HepG2 (cell line): ENCODE results near the gene MAPK9. TPM values are rescaled to one million over a fixed set of nuclear protein-coding genes. Genes with fewer than 3 reads are reported as not detected.

Experiments used
- AKAP8 ChIP-seq: sonication (generic); formaldehyde crosslinking; IDR thresholded peaks from 2 replicates; pipeline ENCODE4 v1.5.1; 2020; ENCODE audit warnings: mild to moderate bottlenecking, missing genetic modification reagents
- BRD4 ChIP-seq: sonication (generic); formaldehyde crosslinking; IDR thresholded peaks from 2 replicates; pipeline ENCODE4 v1.4.0; 2020; ENCODE audit warnings: missing genetic modification reagents
- CSRNP2 ChIP-seq: sonication (generic); formaldehyde crosslinking; conservative IDR thresholded peaks from 2 replicates; pipeline ENCODE4 v1.8.0; 2022; ENCODE audit warnings: low read depth, missing genetic modification reagents
- GATAD1 ChIP-seq: IDR thresholded peaks from 2 replicates; pipeline ENCODE4 v1.6.1; 2016; ENCODE audit warnings: missing genetic modification reagents, missing compliant biosample characterization
- KDM2A ChIP-seq: sonication (generic); formaldehyde crosslinking; IDR thresholded peaks from 2 replicates; pipeline ENCODE4 v1.4.0; 2020; ENCODE audit warnings: low read depth, missing genetic modification reagents, borderline replicate concordance
- MAX ChIP-seq: IDR thresholded peaks from 2 replicates; pipeline ENCODE4 v1.6.1; 2012; ENCODE audit warnings: inconsistent platforms
- MXI1 ChIP-seq: IDR thresholded peaks from 3 replicates; pipeline ENCODE4 v1.6.1; 2012; ENCODE audit warnings: low read depth, low read length, inconsistent platforms, borderline replicate concordance
- MYPOP ChIP-seq: sonication (generic); formaldehyde crosslinking; IDR thresholded peaks from 2 replicates; pipeline ENCODE4 v1.8.1; 2023; ENCODE audit warnings: mild to moderate bottlenecking, moderate library complexity, missing genetic modification reagents
- NFKB2 ChIP-seq: sonication (generic); formaldehyde crosslinking; IDR thresholded peaks from 2 replicates; pipeline ENCODE4 v1.4.0; 2020; ENCODE audit warnings: missing genetic modification reagents, borderline replicate concordance
- NFKBIZ ChIP-seq: IDR thresholded peaks from 2 replicates; pipeline ENCODE4 v1.6.1; 2018; ENCODE audit warnings: missing genetic modification reagents, missing compliant biosample characterization
- NRL ChIP-seq: sonication (generic); formaldehyde crosslinking; IDR thresholded peaks from 2 replicates; pipeline ENCODE4 v1.5.0; 2020; ENCODE audit warnings: missing genetic modification reagents, mild to moderate bottlenecking, moderate library complexity, borderline replicate concordance
- REST ChIP-seq, 2 experiments: IDR thresholded peaks; 2 replicates each; pipeline ENCODE4 v1.6.1; 2011 to 2012; ENCODE audit warnings: low read length in 2 of 2, borderline replicate concordance in 1 of 2, low read depth in 1 of 2, mild to moderate bottlenecking in 1 of 2, moderate library complexity in 1 of 2
- SAP130 ChIP-seq: IDR thresholded peaks from 2 replicates; pipeline ENCODE4 v1.6.1; 2016; ENCODE audit warnings: low read depth
- TGIF2 ChIP-seq: IDR thresholded peaks from 2 replicates; pipeline ENCODE4 v1.6.1; 2016; ENCODE audit warnings: control low read depth, missing compliant biosample characterization
- YEATS4 ChIP-seq: sonication (generic); formaldehyde crosslinking; IDR thresholded peaks from 2 replicates; pipeline ENCODE4 v1.4.0; 2020; ENCODE audit warnings: missing genetic modification reagents, borderline replicate concordance
- ZNF282 ChIP-seq: fragments of 450-650 bp; IDR thresholded peaks from 2 replicates; pipeline ENCODE4 v1.6.1; 2018; ENCODE audit not compliant: partially characterized antibody
- ZNF678 ChIP-seq: sonication (generic); formaldehyde crosslinking; IDR thresholded peaks from 2 replicates; pipeline ENCODE4 v1.4.0; 2020; ENCODE audit warnings: mild to moderate bottlenecking, missing genetic modification reagents
- ZNF687 ChIP-seq: sonication (generic); formaldehyde crosslinking; IDR thresholded peaks from 2 replicates; pipeline ENCODE4 v1.5.1; 2020; ENCODE audit warnings: mild to moderate bottlenecking, missing genetic modification reagents, moderate library complexity
- polyA plus RNA-seq, 8 experiments: library from polyadenylated mRNA; depleted of rRNA in 3 of 8; stranded (reverse) in 7 of 8; unstranded in 1 of 8; fragments of >200 nt; fragmentation: Illumina TruSeq in 4 of 8; extraction: Trizol in 4 of 8; gene quantifications; 2 replicates each; pipeline versions ENCODE4 v1.2.1 to v1.2.3, GENCODE V29; 2011 to 2016; ENCODE audit warnings: low read depth in 4 of 8, missing spikeins in 1 of 8, mixed read lengths in 1 of 8; ENCODE audit not compliant: insufficient read depth in 1 of 8
- total RNA-seq, 5 experiments: library from RNA; depleted of rRNA; stranded (reverse); fragments of >200 nt; fragmentation: Illumina TruSeq; extraction: Trizol; gene quantifications; 2 replicates each; pipeline ENCODE4 v1.2.3, GENCODE V29; 2016; ENCODE audit warnings: low read depth in 1 of 5

MAPK9 gene
- total and polyA plus RNA-seq, 2 of the 13 experiments (the other 11 are each of a cell fraction or from before 2014, with no cell fraction given), result 30.1 to 56.1 TPM

- TF ChIP-seq ZNF687 (CRISPR knock-in tag) (peak; percentile 67), MYPOP (CRISPR knock-in tag) (peak; percentile 55), MAX (peak; percentile 46), NFKB2 (CRISPR knock-in tag) (0 out of 2 replicates have a peak, but pooled peaks have one; percentile 30), NRL (CRISPR knock-in tag) (no peak), SAP130 (CRISPR knock-in tag) (peak; percentile 53), AKAP8 (CRISPR knock-in tag) (no peak), MXI1 (peak; percentile 36; the same call in 1 of the 3 replicates), CSRNP2 (CRISPR knock-in tag) (no peak), NFKBIZ (CRISPR knock-in tag) (no peak), GATAD1 (CRISPR knock-in tag) (peak; percentile 57; the same call in 1 of the 2 replicates), YEATS4 (CRISPR knock-in tag) (peak; percentile 29; the same call in 1 of the 2 replicates), ZNF282 (no peak), KDM2A (CRISPR knock-in tag) (peak; percentile 45; the same call in 1 of the 2 replicates), ZNF678 (CRISPR knock-in tag) (no peak), REST (IDR thresholded peaks at IDR 0.05; ENCODE audit: borderline replicate concordance in 1 of 2, low read depth in 1 of 2, low read length in 2 of 2) (no peak), TGIF2 (0 out of 2 replicates have a peak, but pooled peaks have one; percentile 27), BRD4 (CRISPR knock-in tag) (0 out of 2 replicates have a peak, but pooled peaks have one; percentile 26)
Measured at GRCh38 chr5:180313677-180314505, 22.0 kb upstream of the MAPK9 start (continued).
